ENCODE measurements around the gene GLOD5.

GRCh38 chrX:48728653-48729052, 32.9 kb upstream of the GLOD5 start:
- TF ChIP-seq CTCF (conservative IDR thresholded peaks at IDR 0.05) (no peak), ZFX (IDR thresholded peaks at IDR 0.05) (no peak)

All from C4-2B (cell line).